ENCODE data around the gene PHC1.

- TF ChIP-seq CTCF (IDR thresholded peaks at IDR 0.05) = no peak
- TF ChIP-seq POLR2A (IDR thresholded peaks at IDR 0.05) = no peak
- no peak for TF ChIP-seq EP300 (IDR thresholded peaks at IDR 0.05)
Measured at GRCh38 chr12:8897081-8897480, 17.2 kb upstream of the PHC1 start.

All from sigmoid colon (tissue), 4 donors.